Measurements from ENCODE around the gene PWWP2B. TPM values are rescaled to one million over a fixed set of nuclear protein-coding genes. Genes with fewer than 3 reads are reported as not detected.

The PWWP2B gene
- total and polyA plus RNA-seq, 9 of the 15 experiments (the other 6 are each of a cell fraction or from before 2014, with no cell fraction given) = 0.07 to 9.2 (median 1.6) TPM; not detected in 1

DNA sequence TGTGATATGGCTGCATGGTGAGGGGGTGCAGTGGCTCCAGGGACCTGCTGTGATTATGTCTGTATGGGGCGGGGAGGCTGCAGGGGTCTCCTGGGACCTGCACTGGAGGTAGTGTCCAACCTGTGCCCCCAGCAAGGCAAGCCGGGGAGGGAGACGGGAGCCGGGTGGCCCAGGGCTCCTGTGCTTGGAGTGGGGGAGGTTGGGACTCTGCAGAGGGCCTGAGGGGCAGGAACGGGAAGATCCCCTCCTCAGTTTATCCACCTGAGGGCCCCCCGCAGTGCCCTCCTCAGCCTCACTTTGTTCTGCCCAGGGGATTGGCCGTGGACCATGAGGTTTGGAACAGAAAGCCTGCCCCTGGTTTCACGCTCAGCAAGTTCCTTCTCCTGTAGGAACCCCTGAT, 22.8 kb upstream of the PWWP2B start:
- Histone ChIP-seq H3K36me3 (ENCODE audit: control insufficient read depth, insufficient read depth, low read length) (no peaks in the 10 kb centered on the region), H3K9me3 (replicated peaks; ENCODE audit: control insufficient read depth, insufficient read depth, low read depth, low read length) (no peaks in the 10 kb centered on the region), H3K4me2 (ENCODE audit: insufficient read depth, low read length) (no peak overlapping the region), H4K20me1 (replicated peaks; ENCODE audit: control insufficient read depth, insufficient read depth, low read length) (no peaks in the 10 kb centered on the region), H3K27me3 (ENCODE audit: control insufficient read depth in 2 of 2, insufficient read depth in 2 of 2, low read length in 2 of 2) (peaks cover 8 to 49% of the 10 kb centered on the region in 2 experiments; a peak in 3 of 5 replicates), H2AFZ (ENCODE audit: low read depth, low read length) (no peak overlapping the region), H3K79me2 (ENCODE audit: control insufficient read depth, insufficient read depth, low read length) (no peaks in the 10 kb centered on the region), H3K4me1 (replicated peaks in 1 of 2; ENCODE audit: control insufficient read depth in 2 of 2, insufficient read depth in 2 of 2, low read length in 2 of 2) (peaks cover 0 to 10% of the 10 kb centered on the region in 2 experiments; a peak in 2 of 5 replicates), H3K27ac (ENCODE audit: extremely low read depth, low read depth, low read length) (no peak overlapping the region), H3K4me3 (no peak overlapping the region), H3K9me1 (ENCODE audit: control insufficient read depth, insufficient read depth, low read length) (no peaks in the 10 kb centered on the region), H3K9ac (ENCODE audit: insufficient read depth in 1 of 2, low read depth in 2 of 2, low read length in 2 of 2) (no peak overlapping the region)
- POLR2A ChIA-PET = no interaction called here
- intact Hi-C loops (cut with micrococcal nuclease) = no loop called here
- CTCF ChIA-PET (ENCODE audit: low intra/inter-chr PET ratio) = no interaction called here
- in situ Hi-C loops (cut with MboI) = no loop called here
- no TSS peak for BruUV-seq (replicated peaks)
- WGBS (ENCODE audit: insufficient coverage, low coverage, missing lambda C conversion rate) = 6% methylated on average over 5 of the region's 8 CpGs
- no peak for ATAC-seq
- no peak for DNase-seq (ENCODE audit: extremely low read depth in 1 of 4, low spot score in 3 of 4)
- FAIRE-seq = no peak
- TF ChIP-seq HCFC1 (IDR thresholded peaks at IDR 0.05; ENCODE audit: low read depth, low read length) (no peak), KLF6 (CRISPR knock-in tag; IDR thresholded peaks at IDR 0.05; ENCODE audit: borderline replicate concordance) (no peak), E2F3 (CRISPR knock-in tag; IDR thresholded peaks at IDR 0.05) (no peak), RNF2 (IDR thresholded peaks at IDR 0.05) (no peak), JUN (IDR thresholded peaks at IDR 0.05; ENCODE audit: borderline replicate concordance, low read depth, low read length) (no peak), JUN (CRISPR knock-in tag; IDR thresholded peaks at IDR 0.05; ENCODE audit: borderline replicate concordance) (no peak), ZKSCAN3 (CRISPR knock-in tag; IDR thresholded peaks at IDR 0.05) (no peak)
- TF ChIP-seq, protein P1, sequence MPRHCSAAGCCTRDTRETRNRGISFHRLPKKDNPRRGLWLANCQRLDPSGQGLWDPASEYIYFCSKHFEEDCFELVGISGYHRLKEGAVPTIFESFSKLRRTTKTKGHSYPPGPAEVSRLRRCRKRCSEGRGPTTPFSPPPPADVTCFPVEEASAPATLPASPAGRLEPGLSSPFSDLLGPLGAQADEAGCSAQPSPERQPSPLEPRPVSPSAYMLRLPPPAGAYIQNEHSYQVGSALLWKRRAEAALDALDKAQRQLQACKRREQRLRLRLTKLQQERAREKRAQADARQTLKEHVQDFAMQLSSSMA (CRISPR knock-in tag; IDR thresholded peaks at IDR 0.05) = no peak
- TF ChIP-seq, protein P2, sequence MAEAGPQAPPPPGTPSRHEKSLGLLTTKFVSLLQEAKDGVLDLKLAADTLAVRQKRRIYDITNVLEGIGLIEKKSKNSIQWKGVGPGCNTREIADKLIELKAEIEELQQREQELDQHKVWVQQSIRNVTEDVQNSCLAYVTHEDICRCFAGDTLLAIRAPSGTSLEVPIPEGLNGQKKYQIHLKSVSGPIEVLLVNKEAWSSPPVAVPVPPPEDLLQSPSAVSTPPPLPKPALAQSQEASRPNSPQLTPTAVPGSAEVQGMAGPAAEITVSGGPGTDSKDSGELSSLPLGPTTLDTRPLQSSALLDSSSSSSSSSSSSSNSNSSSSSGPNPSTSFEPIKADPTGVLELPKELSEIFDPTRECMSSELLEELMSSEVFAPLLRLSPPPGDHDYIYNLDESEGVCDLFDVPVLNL (CRISPR knock-in tag; IDR thresholded peaks at IDR 0.05; ENCODE audit: low read depth) = no peak
- TF ChIP-seq, protein P3, sequence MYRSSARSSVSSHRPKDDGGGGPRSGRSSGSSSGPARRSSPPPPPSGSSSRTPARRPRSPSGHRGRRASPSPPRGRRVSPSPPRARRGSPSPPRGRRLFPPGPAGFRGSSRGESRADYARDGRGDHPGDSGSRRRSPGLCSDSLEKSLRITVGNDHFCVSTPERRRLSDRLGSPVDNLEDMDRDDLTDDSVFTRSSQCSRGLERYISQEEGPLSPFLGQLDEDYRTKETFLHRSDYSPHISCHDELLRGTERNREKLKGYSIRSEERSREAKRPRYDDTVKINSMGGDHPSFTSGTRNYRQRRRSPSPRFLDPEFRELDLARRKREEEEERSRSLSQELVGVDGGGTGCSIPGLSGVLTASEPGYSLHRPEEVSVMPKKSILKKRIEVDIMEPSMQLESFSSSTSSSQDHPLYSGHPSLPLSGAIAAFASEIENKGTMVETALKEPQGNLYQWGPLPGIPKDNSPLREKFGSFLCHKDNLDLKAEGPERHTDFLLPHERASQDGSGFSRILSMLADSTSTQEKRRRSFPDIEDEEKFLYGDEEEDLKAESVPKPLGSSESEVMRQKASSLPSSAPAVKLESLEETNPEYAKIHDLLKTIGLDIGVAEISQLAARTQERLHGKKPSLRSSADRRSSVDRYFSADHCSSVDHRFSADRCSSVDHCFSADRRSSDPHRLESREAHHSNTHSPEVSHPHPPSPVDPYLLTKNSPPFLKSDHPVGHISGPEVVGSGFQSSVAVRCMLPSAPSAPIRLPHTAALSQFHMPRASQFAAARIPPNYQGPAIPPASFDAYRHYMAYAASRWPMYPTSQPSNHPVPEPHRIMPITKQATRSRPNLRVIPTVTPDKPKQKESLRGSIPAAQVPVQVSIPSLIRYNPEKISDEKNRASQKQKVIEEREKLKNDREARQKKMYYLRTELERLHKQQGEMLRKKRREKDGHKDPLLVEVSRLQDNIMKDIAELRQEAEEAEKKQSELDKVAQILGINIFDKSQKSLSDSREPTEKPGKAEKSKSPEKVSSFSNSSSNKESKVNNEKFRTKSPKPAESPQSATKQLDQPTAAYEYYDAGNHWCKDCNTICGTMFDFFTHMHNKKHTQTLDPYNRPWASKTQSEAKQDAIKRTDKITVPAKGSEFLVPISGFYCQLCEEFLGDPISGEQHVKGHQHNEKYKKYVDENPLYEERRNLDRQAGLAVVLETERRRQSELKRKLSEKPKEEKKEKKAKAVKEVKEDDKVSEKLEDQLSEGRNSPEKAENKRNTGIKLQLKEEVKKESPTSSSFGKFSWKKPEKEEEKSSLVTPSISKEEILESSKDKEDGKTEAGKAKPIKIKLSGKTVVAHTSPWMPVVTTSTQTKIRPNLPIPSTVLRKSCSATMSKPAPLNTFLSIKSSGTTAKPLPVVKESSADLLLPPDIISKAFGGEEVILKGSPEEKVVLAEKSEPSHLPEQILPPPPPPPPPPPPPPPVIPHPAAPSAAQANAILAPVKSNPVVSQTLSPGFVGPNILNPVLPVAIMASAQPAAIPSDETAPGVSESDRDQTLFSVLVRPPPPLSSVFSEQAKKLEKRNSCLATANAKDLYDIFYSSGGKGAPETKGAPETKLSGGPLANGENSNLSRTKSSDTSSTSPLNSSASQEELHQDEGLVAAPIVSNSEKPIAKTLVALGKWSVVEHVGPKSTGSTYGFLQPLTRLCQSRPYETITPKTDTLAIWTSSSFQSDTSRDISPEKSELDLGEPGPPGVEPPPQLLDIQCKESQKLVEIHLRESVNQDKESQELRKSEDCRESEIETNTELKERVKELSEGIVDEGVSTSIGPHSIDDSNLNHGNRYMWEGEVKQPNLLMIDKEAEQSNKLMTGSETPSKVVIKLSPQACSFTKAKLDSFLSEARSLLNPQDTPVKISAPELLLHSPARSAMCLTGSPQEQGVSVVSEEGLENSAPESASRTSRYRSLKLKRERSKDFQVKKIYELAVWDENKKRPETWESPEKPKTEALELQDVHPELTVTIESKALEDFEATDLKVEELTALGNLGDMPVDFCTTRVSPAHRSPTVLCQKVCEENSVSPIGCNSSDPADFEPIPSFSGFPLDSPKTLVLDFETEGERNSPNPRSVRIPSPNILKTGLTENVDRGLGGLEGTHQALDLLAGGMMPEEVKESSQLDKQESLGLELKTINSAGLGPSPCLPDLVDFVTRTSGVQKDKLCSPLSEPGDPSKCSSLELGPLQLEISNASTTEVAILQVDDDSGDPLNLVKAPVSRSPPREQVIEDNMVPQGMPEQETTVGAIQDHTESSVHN (IDR thresholded peaks at IDR 0.05; ENCODE audit: borderline replicate concordance in 1 of 2, low read depth in 1 of 2) = no peak

Measured in K562 (cell line).